ENCODE results near the gene SLCO2B1.

DNA sequence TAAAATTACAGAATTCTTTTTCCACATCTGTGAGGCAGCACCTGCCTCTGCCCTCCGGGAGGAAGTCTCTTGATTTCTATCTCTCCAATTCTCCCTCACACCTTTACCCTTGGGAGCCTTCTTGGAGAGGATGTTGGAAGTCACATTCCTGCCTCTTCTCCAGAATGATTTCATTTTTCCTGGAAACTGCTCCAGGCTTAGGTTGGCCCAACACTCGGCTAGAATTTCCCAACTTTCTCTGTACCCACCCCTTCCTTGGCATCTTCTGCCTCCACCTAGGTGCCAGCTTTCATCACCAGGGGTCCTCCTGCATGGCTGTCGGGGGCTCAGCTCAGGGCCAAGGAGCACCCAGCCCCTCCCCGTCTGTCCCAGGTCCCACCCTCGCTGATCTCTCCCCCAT, 43.2 kb downstream of the SLCO2B1 start:
- TF ChIP-seq, protein P1, sequence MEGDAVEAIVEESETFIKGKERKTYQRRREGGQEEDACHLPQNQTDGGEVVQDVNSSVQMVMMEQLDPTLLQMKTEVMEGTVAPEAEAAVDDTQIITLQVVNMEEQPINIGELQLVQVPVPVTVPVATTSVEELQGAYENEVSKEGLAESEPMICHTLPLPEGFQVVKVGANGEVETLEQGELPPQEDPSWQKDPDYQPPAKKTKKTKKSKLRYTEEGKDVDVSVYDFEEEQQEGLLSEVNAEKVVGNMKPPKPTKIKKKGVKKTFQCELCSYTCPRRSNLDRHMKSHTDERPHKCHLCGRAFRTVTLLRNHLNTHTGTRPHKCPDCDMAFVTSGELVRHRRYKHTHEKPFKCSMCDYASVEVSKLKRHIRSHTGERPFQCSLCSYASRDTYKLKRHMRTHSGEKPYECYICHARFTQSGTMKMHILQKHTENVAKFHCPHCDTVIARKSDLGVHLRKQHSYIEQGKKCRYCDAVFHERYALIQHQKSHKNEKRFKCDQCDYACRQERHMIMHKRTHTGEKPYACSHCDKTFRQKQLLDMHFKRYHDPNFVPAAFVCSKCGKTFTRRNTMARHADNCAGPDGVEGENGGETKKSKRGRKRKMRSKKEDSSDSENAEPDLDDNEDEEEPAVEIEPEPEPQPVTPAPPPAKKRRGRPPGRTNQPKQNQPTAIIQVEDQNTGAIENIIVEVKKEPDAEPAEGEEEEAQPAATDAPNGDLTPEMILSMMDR (IDR thresholded peaks at IDR 0.05): no peak
- TF ChIP-seq POLR2AphosphoS5 (IDR thresholded peaks at IDR 0.05): no peak
- no peak for TF ChIP-seq EP300 (IDR thresholded peaks at IDR 0.05)

All from gastroesophageal sphincter (tissue), 3 donors.